NCI-H446 treated with DMSO at 0.1 percent for 48 hours (cell line): Measurements from ENCODE around the gene LTB.
"Not testable (repeated sequence)": the region's sequence is repeated elsewhere in the genome, so short reads cannot be mapped to it uniquely, and the experiment has no call there.

Experiments used
- DNase-seq: peaks from one replicate; lab custom pipeline; 2025; lab: John Stamatoyannopoulos, UW

LTB gene

DNA sequence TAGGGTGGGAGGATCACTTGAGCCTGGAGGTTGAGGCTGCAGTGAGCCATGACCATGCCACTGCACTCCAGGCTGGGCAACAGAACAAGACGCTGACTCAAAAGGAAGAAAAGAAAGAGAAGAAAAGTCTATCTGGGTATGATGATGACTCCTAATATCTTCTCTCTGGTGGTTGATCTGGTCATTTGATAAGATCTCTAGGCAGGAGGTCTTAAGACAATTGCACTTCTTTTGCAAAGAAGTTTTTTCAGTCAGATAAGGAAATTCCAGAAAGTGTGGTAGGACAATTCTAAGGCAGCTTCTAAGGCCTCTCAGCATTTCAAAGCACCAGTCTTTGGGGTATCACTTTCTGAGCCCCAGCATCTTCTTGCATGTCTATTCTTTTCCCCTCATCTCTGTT, 25.1 kb upstream of the LTB start:
- DNase-seq, result no peak

DNA sequence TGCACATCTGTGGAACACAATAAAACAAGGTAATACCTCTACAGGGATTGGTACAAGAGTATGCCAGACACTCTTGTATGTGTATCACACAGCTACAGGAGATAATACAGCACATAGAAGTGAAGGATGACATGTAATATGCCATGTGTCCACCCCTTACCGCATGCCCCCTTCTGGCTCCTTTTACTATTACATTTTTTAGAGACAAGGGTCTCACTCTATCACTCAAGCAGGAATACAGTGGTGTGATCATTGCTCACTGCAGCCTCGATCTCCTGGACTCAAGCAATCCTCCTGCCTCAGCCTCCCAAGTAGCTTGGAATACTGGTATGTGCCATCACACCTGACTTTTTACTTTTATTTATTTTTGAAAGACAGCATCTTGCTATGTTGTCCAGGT, 14.8 kb upstream of the LTB start:
- DNase-seq, result no peak

GRCh38 chr6:31592396-31592771, 10.2 kb upstream of the LTB start:
- no peak for DNase-seq

DNA sequence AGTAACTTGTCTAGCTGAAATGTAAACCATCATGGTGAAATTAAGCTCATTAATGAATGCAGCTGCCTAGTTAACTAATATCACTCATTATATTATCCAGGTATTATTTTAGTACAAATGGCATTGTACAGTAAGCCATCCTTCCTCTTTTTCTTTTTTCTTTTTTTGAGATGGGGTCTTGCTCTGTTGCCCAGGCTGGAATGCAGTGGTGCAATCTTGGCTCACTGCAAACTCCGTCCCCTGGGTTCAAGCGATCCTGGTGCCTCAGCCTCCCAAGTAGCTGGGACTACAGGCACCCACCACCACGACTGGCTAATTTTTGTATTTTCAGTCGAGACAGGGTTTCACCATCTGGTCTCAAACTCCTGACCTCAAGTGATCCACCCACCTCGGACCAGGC, 8.5 kb upstream of the LTB start:
- not testable (repeated sequence) for DNase-seq

DNA sequence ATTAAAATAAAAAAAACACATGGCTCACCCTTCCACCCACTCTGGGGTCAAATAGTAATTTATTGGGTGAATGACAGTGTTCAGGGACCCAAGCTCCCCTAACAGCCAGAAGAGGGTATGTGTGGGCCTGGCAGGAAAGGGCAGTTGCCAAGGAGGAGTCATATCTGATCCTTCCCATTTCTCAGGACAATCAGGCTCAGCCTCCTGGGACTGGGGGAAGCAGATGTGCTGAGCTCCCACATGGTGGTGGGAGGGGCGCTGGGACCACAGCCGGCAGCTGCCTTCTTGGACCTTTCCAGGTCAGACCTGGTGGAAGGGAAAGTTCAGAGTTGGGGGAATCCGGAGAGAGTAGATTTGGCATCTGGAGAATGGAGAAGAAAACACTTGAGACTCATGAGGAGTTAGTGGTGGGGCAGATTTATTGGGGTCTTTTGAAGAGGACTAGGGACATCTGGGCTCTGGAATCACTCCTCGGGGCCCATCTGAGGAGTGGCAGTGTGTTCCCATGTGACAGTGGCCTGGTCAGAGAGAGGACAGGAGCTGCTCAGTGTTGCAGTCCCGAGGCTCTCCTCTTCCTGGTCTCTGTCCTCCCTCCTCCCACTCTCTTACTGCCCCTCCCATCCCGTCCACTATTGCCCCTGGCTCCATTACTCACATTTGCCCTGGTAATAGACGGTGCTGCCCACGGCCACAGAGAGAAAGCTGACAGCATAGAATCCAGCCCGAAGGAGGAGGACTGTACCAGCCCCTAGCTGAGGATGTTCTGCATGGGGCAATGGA, 6.8 kb upstream of the LTB start:
- DNase-seq, result no peak

- no peak for DNase-seq
These were observed 5.9 kb upstream of the LTB start for GRCh38 chr6:31587791-31588777.

DNA sequence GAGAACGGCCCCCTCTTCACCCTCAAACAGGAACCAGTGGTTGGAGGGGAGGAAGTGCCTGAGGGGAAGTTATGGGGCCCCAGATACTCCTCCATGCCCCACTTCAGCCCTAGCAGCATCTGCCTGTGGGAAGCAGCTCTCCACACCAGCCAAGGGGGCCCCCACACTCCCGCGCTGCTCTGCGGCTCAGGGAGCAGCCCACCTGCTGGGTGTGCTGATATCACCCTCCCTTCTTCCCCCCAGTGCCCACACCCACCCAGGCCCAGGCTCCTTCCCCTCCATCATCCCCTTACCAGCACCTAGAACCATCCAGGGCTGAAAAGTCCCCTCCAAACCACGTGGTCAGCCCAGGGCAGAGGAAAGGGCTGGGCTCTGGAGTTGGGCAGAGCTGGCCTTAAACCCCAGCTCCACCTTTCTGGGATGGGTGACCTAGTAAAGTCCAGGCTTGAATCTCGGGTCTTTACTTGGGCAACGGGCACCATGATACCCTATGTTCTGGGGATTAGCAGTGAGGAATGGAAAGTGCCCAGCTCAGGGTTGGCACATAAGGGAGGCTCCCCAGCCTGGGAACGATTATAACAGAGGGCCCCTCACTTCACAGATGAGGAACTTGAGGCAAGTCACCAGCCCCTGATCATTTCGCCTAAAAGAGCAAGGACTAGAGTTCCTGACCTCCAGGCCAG, 4.5 kb upstream of the LTB start:
- no peak for DNase-seq

DNA sequence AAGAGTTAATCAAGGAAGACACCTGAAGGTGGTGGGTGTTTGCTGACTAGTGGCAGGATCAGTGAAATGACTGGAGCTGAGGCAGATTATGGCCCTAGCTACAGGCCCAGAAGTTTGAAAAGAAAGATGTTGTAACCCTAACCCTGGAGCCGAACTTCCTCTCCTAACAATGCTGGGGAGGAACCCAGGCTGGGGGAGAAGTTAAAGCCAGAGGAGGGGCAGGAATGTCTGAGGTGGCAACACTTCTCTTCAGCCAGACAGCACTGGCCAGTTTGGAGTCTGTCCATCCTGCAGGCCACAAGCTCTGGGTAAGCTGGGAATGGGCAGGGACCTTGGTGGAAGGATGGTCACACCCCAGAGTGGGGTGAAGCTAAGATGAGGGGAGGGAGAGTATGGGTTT, 3.8 kb upstream of the LTB start, which contains the start of gene LST1:
Gene LST1 (plus strand): TSS at position 270 of the 400 bp plus-strand sequence. CDS start 1,023 bp downstream, outside the sequence.
- DNase-seq, result no peak

GRCh38 chr6:31585491-31585890, 3.3 kb upstream of the LTB start:
- no peak for DNase-seq

- no peak for DNase-seq
These were observed 592 bp downstream of the LTB start for GRCh38 chr6:31581434-31582229.

- peak; percentile 39 for DNase-seq
These were observed 1.3 kb downstream of the LTB start for GRCh38 chr6:31580807-31581433.

DNA sequence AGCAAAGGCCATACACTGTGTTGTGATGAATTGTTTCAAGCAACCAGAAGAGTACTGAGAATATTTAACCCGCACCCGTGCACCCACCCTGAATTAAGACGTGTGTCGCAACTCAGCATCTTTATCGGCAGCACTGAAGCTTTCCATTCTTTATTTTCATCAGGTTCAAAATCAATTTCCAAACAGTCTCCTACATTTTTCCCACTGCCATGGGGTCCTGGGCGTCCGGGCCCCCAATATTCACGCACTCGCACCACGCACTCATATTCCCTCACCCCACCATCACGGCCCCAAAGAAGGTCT, 1.8 kb downstream of the LTB start:
- DNase-seq, result no peak

GRCh38 chr6:31579546-31580437, 2.4 kb downstream of the LTB start:
- DNase-seq, result no peak

- no peak for DNase-seq
These were observed 3.1 kb downstream of the LTB start for GRCh38 chr6:31579119-31579505.

DNA sequence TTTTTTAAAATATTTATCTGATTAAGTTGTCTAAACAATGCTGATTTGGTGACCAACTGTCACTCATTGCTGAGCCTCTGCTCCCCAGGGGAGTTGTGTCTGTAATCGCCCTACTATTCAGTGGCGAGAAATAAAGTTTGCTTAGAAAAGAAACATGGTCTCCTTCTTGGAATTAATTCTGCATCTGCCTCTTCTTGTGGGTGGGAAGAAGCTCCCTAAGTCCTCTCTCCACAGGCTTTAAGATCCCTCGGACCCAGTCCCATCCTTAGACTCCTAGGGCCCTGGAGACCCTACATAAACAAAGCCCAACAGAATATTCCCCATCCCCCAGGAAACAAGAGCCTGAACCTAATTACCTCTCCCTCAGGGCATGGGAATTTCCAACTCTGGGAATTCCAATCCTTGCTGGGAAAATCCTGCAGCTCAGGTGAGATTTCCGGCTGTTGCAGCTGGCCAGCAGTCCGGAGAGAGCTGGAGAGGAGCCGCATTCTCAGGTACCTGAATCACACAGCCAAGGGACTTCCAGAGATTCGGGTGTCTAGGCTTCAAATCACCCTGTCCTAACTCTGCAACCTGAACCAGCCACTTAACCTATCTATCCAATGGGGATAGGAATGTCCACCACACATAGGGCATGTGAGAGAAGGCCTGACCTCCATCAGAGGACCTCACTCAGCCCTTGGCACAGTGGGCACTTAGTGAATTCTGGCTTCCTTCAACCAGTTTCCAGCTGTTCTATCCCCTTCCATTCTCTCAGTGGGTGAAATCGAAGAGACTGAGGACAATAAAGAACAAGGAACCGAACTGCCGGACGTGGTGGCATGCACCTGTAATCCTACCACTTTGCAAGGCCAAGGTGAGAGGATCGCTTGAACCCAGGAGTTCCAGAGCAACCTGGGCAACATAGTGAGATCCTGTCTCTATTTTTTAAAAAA, 3.8 kb downstream of the LTB start:
- DNase-seq, result no peak

DNA sequence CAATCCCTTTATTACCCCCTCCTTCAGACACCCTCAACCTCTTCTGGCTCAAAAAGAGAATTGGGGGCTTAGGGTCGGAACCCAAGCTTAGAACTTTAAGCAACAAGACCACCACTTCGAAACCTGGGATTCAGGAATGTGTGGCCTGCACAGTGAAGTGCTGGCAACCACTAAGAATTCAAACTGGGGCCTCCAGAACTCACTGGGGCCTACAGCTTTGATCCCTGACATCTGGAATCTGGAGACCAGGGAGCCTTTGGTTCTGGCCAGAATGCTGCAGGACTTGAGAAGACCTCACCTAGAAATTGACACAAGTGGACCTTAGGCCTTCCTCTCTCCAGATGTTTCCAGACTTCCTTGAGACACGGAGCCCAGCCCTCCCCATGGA, 4.7 kb downstream of the LTB start:
- DNase-seq, result no peak

DNA sequence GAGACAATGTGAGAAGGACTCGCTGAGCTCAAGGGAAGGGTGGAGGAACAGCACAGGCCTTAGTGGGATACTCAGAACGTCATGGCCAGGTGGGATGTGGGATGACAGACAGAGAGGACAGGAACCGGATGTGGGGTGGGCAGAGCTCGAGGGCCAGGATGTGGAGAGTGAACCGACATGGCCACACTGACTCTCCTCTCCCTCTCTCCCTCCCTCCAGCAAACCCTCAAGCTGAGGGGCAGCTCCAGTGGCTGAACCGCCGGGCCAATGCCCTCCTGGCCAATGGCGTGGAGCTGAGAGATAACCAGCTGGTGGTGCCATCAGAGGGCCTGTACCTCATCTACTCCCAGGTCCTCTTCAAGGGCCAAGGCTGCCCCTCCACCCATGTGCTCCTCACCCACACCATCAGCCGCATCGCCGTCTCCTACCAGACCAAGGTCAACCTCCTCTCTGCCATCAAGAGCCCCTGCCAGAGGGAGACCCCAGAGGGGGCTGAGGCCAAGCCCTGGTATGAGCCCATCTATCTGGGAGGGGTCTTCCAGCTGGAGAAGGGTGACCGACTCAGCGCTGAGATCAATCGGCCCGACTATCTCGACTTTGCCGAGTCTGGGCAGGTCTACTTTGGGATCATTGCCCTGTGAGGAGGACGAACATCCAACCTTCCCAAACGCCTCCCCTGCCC, 5.2 kb downstream of the LTB start:
- no peak for DNase-seq

GRCh38 chr6:31575952-31576685, 6.1 kb downstream of the LTB start:
- DNase-seq, result no peak
